CD4-positive, alpha-beta T cell treated with Interleukin-17A for 4 hours (primary cell): ENCODE measurements around the gene RUFY2.
"Not testable (repeated sequence)": the region's sequence is repeated elsewhere in the genome, so short reads cannot be mapped to it uniquely, and the experiment has no call there.

Experiments
- DNase-seq: peaks from one replicate; pipeline ENCODE4 v3.0.0-alpha.2; 2020; ENCODE audit warnings: mixed read lengths

RUFY2 gene, protein sequence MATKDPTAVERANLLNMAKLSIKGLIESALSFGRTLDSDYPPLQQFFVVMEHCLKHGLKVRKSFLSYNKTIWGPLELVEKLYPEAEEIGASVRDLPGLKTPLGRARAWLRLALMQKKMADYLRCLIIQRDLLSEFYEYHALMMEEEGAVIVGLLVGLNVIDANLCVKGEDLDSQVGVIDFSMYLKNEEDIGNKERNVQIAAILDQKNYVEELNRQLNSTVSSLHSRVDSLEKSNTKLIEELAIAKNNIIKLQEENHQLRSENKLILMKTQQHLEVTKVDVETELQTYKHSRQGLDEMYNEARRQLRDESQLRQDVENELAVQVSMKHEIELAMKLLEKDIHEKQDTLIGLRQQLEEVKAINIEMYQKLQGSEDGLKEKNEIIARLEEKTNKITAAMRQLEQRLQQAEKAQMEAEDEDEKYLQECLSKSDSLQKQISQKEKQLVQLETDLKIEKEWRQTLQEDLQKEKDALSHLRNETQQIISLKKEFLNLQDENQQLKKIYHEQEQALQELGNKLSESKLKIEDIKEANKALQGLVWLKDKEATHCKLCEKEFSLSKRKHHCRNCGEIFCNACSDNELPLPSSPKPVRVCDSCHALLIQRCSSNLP

GRCh38 chr10:68406815-68407548, at the start of gene RUFY2:
Gene RUFY2 (minus strand): TSS chr10:68407277. CDS start chr10:68407189, 88 bp downstream.
- peak; percentile 81 for DNase-seq

GRCh38 chr10:68449698-68450097, 42.6 kb upstream of the RUFY2 start:
- DNase-seq, result not testable (repeated sequence)

DNA sequence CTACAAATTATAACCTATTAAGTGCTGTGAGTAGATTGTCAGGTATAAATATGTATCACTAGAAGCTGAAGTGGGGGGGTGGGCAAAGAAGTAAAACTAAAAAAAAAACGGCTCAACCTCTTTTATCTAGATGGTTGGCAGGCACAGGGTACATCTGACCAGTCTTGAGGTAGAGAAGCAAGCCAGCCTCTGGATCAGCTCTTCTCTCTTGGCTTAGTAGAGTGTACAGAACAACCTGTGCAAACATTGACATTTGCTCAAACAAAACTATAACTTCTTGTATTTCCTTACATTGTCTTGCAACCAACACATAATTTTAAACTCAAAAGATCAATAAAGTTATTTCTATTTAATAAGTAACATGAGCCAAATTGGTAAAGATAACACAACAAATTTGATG, 39.1 kb upstream of the RUFY2 start:
- no peak for DNase-seq

GRCh38 chr10:68442971-68443370, 35.9 kb upstream of the RUFY2 start:
- no peak for DNase-seq

DNA sequence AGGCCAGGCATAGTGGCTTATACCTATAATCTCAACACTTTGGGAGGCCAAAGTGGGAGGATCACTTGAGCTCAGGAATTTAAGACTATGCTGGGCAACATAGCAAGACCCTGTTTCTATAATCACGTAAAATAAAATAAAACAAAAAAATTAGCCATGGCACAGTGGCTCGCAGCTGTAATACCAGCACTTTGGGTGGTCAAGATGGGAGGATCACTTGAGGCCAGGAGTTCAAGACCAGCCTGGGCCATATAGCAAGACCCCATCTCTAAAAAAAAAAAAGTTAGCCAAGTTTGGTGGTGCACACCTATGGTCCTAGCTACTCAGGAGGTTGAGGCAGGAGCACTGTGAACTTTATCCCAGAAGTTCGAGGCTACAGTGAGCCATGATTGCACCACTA, 33.8 kb upstream of the RUFY2 start:
- DNase-seq, result no peak

GRCh38 chr10:68435803-68436202, 28.7 kb upstream of the RUFY2 start:
- DNase-seq, result no peak

GRCh38 chr10:68434657-68435056, 27.6 kb upstream of the RUFY2 start:
- no peak for DNase-seq

DNA sequence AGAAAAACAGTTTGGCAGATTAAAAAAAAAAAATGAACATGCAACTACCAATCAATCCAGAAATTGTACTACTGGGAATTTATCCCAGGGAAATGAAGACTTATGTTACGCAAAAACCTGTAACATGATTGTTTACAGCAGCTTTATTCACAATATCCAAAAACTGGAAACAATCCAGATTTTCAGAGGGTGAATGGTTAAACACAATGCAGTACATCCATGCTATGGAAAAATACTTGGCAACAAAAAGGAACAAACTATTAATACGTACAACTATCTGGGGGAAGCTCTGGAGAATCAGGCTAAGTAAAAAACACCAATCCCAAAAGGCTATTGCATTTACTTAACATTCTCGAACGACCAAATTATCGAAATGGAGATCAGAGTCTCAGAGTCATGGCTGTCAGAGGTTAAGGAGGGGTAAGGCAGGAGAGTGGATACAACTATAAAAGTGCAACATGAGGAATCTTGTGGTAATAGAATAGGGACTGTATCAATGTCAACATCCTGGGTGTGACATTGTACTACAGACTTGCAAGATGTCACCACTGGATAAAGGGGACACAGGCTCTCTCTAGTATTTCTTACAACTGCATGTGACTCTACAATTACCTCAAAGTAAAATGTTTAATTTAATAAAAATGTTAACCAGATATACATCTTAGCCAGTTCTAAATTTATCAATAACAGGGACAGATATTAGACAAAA, 21.5 kb upstream of the RUFY2 start:
- DNase-seq, result no peak

DNA sequence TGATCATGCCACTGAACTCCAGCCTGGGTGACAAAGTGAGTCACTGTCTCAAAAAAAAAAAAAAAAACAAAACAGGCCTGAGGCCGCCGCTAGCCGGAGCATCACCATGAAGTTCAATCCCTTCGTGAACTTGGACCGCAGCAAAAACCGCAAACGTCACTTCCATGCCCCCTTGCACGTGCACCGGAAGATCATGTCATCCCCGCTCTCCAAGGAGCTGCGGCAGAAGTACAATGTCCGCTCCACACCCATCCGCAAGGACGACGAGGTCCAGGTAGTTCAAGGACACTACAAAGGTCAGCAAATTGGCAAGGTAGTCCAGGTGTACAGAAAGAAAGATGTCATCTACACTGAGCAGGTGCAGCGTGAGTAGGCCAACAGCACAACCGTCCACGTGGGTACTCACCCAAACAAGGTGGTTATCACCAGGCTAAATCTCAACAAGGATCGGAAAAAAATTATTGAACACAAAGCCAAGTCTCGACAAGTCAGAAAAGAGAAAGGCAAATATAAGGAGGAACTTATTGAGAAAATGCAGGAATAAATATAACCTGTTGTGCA, 17.5 kb upstream of the RUFY2 start:
- no peak for DNase-seq

DNA sequence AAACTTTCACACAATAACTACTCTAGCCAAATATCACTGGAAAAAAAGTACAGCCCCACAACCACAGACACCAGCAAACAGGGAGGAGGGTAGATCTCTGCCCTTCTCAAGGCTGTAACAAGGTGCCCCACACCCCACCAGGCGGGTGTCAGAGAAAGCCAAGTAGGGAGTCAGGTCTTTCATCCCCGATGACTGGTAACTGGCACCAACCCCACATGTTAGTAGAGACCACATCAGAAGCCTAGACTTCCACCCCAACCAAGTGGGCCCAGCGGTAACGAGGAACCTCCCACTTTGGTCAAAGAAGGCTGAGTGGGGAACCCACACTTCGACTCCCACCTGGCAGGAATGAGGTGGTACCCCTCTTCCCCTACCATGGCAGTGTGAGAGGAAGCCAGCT, 16.4 kb upstream of the RUFY2 start:
- peak; percentile 55 for DNase-seq

DNA sequence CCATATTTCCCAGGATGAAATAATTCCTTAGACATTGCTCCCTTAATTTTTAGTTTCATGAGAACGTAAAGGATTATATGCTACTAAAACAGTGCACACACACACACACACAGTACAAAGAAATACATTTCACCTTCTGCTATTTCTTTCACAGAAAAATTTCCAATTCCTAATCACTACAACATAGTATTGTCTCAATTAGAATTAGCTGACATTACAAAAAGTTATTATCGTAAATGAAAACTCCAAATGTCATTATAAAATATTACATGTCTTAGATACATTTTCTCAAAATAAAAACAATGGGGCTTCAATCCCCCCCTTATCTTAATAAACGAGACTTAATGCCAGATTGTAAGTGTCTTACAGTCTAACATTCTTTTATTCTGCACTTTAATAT, 12.3 kb upstream of the RUFY2 start:
- DNase-seq, result no peak

- DNase-seq, result no peak
Observed at GRCh38 chr10:68408898-68409518, 1.9 kb upstream of the RUFY2 start.

DNA sequence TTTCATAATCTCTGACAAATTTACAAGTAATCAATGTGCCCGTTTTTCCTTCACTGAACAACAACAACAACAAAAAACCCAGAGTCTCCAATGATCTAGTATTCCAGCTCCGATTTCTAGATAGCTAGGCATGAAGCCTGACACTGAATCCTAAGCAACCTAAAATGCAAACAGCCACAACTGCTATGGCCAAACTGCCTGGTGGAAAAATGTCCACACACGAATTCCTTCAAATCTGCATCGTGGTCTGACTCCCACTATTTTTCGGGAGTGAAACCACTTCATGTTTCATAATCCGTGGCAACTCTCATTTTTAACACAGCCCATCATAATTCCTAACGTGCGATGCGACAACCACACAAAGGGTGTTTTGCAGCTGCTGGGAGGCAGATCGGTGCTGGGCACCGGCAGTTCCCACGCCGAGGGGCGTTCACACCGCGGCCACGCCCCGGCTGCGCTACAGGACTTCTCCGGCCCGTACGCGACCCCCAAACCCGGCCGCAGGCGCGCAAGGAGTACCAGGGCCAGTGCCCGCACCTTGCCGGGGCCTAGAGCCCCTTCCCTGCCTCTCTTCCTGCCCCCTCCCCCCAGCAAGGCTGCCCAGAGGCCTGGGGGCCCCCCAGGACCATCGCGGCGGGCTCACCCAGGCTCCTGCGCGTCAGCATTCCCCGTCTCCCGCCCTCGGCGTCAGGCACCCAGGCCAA, 814 bp downstream of the RUFY2 start:
- peak; percentile 46 for DNase-seq

- DNase-seq, result no peak
Observed at GRCh38 chr10:68403701-68404100, 3.4 kb downstream of the RUFY2 start.

GRCh38 chr10:68402276-68402675, 4.8 kb downstream of the RUFY2 start:
- DNase-seq, result no peak

DNA sequence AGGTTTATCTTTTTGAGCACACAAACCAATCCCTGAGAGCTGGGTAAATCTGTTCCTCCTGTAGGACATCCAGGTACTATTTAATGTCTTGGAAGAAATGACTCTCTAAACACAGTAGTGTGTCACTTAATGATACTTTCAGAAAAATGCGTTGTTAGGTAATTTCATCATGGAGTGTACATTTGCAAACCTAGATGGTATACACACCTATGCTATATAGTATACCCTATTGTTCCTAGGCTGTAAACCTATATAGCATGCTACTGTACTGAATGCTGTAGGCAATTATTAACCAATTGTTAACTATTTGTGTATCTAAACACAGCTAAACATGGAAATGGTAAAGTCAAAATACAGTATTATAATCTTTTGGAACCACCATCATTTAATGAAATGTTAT, 10.1 kb downstream of the RUFY2 start:
- DNase-seq, result no peak

- no peak for DNase-seq
Observed at GRCh38 chr10:68385740-68386139, 21.3 kb downstream of the RUFY2 start.

DNA sequence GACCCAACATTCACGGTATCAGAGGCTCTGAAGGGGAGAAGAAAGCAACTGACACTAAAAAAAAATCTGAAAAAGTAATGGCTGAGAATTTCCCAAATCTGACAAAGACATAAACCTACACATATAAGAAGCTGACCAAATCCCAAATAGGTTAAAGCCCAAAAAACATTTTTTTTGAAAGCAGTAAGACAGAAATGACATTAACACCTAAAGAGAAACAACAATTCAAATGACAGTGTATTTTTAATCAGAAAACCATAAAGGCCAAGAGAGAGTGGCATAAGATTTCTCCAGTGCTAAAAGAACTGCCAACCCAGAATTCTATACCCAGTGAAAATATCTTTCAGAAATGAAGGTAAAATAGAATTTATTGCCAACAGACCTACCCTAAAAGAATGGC, 35.5 kb downstream of the RUFY2 start:
- DNase-seq, result no peak

- DNase-seq, result no peak
Observed at GRCh38 chr10:68367121-68367520, 40.0 kb downstream of the RUFY2 start.

DNA sequence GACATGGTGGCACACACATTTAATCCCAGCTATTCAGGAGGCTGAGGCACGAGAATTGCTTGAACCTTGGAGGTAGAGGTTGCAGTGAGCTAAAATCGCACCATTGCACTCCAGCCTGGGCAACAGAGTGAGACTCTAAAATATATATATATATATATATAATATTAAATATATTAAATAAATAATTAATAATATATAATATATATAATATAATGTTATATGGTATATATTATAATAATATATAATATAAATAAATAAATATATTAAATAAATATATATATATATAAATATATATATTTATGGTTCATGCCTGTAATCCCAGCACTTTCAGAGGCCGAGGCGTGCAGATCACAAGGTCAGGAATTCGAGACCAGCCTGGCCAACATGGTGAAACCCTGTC, 40.5 kb downstream of the RUFY2 start:
- no peak for DNase-seq

GRCh38 chr10:68365611-68366010, 41.5 kb downstream of the RUFY2 start:
- DNase-seq, result no peak
